HepG2 (cell line): ENCODE measurements around the gene CTPS2. TPM values are rescaled to one million over a fixed set of nuclear protein-coding genes. Genes with fewer than 3 reads are reported as not detected.

Source experiments
- ATAC-seq: fragments of 200-7000 bp; cut with Tn5 transposase; 3 replicates; pipeline ENCODE4 v1.9.1; 2020; ENCODE audit warnings: mild to moderate bottlenecking, moderate library complexity
- BruUV-seq: library from RNA; stranded (reverse); fragments of 400-500 nt; replicated peaks from 2 replicates; lab custom pipeline; 2021; lab: Mats Ljungman, UMichigan
- CTCF ChIA-PET: fragments of 300-600 bp; formaldehyde crosslinking; extraction: SDS; loops from one replicate; lab custom pipeline; 2021; ENCODE audit warnings: low total read pairs, inconsistent platforms, low intra/inter-chr PET ratio; lab: Yijun Ruan, JAX
- POLR2A ChIA-PET: fragments of 350-600 bp; sonication (Branson Sonifier 250); formaldehyde crosslinking; loops from one replicate; lab custom pipeline; 2020; ENCODE audit warnings: antibody characterized with exemption, inconsistent platforms; lab: Yijun Ruan, JAX
- DNase-seq: peaks from one replicate; pipeline ENCODE4 v3.0.0-alpha.2; 2015; ENCODE audit warnings: low spot score
- FAIRE-seq: peaks from 3 replicates; lab custom pipeline; 2011; peaks lifted over from hg19 to GRCh38; lab: Jason Lieb, UNC
- H2AFZ ChIP-seq: one replicate; pipeline ENCODE4 v1.6.1; 2011; ENCODE audit warnings: low read length, inconsistent platforms
- H3K27ac ChIP-seq: fragments of 300-600 bp; 3 replicates; pipeline ENCODE4 v1.8.0; 2011; ENCODE audit warnings: mixed run types, mild to moderate bottlenecking, mixed read lengths, low read length, inconsistent platforms; ENCODE audit not compliant: insufficient read depth; ENCODE audit errors: extremely low read length
- H3K27me3 ChIP-seq, 2 experiments: fragments of 200-600 bp in 1 of 2; 2 replicates in 1 of 2; 3 replicates in 1 of 2; pipeline versions ENCODE4 v1.6.0 to v1.8.0; 2011; ENCODE audit warnings: low read length in 2 of 2, mild to moderate bottlenecking in 2 of 2, moderate library complexity in 2 of 2, inconsistent platforms in 1 of 2; ENCODE audit not compliant: insufficient read depth in 2 of 2, control insufficient read depth in 1 of 2
- H3K36me3 ChIP-seq, 2 experiments: fragments of 200-600 bp in 1 of 2; replicated peaks in 1 of 2; 2 replicates in 1 of 2; 3 replicates in 1 of 2; pipeline versions ENCODE4 v1.5.1 to v1.8.0; 2011; ENCODE audit warnings: low read length in 2 of 2, inconsistent platforms in 1 of 2; ENCODE audit not compliant: insufficient read depth in 2 of 2, control insufficient read depth in 1 of 2
- H3K4me1 ChIP-seq: 2 replicates; pipeline ENCODE4 v1.5.1; 2012; ENCODE audit warnings: low read length, inconsistent platforms; ENCODE audit not compliant: insufficient read depth
- H3K4me2 ChIP-seq: 2 replicates; pipeline ENCODE4 v1.6.0; 2011; ENCODE audit warnings: low read depth, low read length, inconsistent platforms
- H3K4me3 ChIP-seq, 3 experiments: fragments of 200-600 bp in 1 of 3; sonication (generic), shearing (Covaris generic) in 1 of 3; replicated peaks in 1 of 3; 2 replicates each; pipeline ENCODE4 v1.5.1; 2011 to 2016; ENCODE audit warnings: low read length in 3 of 3, inconsistent platforms in 2 of 3, low read depth in 2 of 3, mild to moderate bottlenecking in 2 of 3, control low read depth in 1 of 3, mixed read lengths in 1 of 3; ENCODE audit not compliant: insufficient read depth in 1 of 3
- H3K79me2 ChIP-seq: one replicate; pipeline ENCODE4 v1.6.1; 2011; ENCODE audit warnings: low read length, inconsistent platforms; ENCODE audit not compliant: insufficient read depth
- H3K9ac ChIP-seq: 2 replicates; pipeline ENCODE4 v1.6.0; 2011; ENCODE audit warnings: mild to moderate bottlenecking, low read depth, low read length, inconsistent platforms; ENCODE audit not compliant: insufficient read depth
- H3K9me3 ChIP-seq: 2 replicates; pipeline ENCODE4 v1.5.1; 2012; ENCODE audit warnings: mild to moderate bottlenecking, low read length
- H4K20me1 ChIP-seq: 2 replicates; pipeline ENCODE4 v1.6.0; 2011; ENCODE audit warnings: inconsistent platforms, mild to moderate bottlenecking, low read length, moderate library complexity; ENCODE audit not compliant: insufficient read depth
- SCMH1 ChIP-seq: sonication (generic); formaldehyde crosslinking; IDR thresholded peaks from 2 replicates; pipeline ENCODE4 v1.9.0; 2021; ENCODE audit warnings: missing genetic modification reagents, mild to moderate bottlenecking, borderline replicate concordance
- ZNF431 ChIP-seq: sonication (generic); formaldehyde crosslinking; IDR thresholded peaks from 2 replicates; pipeline ENCODE4 v1.9.0; 2022; ENCODE audit warnings: missing genetic modification reagents, low read depth, mild to moderate bottlenecking, borderline replicate concordance
- WGBS: methylation state at CpG from one replicate; pipeline ENCODE4 v1.1.6; 2017; ENCODE audit warnings: low lambda C conversion rate; 5-methylcytosine and 5-hydroxymethylcytosine counted together
- in situ Hi-C: cut with HindIII; loops from 2 replicates; pipeline ENCODE4 v1.10.0; 2017; ENCODE audit warnings: low pct_unique_long_range_greater_than_20kb; ENCODE audit not compliant: extremely low pct_ligation_motif_present
- intact Hi-C: fragments of 100-400 bp; cut with micrococcal nuclease; formaldehyde crosslinking; loops from one replicate; pipeline ENCODE4 v1.10.0; 2022; ENCODE audit not compliant: unreplicated experiment
- polyA plus RNA-seq, 8 experiments: library from polyadenylated mRNA; depleted of rRNA in 3 of 8; stranded (reverse) in 7 of 8; unstranded in 1 of 8; fragments of >200 nt; fragmentation: Illumina TruSeq in 4 of 8; extraction: Trizol in 4 of 8; gene quantifications; 2 replicates each; pipeline versions ENCODE4 v1.2.1 to v1.2.3, GENCODE V29; 2011 to 2016; ENCODE audit warnings: low read depth in 4 of 8, missing spikeins in 1 of 8, mixed read lengths in 1 of 8; ENCODE audit not compliant: insufficient read depth in 1 of 8
- total RNA-seq, 5 experiments: library from RNA; depleted of rRNA; stranded (reverse); fragments of >200 nt; fragmentation: Illumina TruSeq; extraction: Trizol; gene quantifications; 2 replicates each; pipeline ENCODE4 v1.2.3, GENCODE V29; 2016; ENCODE audit warnings: low read depth in 1 of 5
- TF ChIP-seq, protein P1 (sequence below): sonication (generic); IDR thresholded peaks from 2 replicates; pipeline ENCODE4 v1.6.1; 2016; ENCODE audit warnings: low read depth, borderline replicate concordance
- TF ChIP-seq, protein P2 (sequence below): sonication (generic); formaldehyde crosslinking; IDR thresholded peaks from 2 replicates; pipeline ENCODE4 v1.4.0; 2020; ENCODE audit warnings: missing genetic modification reagents
- TF ChIP-seq, protein P3 (sequence below): sonication (generic); formaldehyde crosslinking; IDR thresholded peaks from 2 replicates; pipeline ENCODE4 v1.5.1; 2020; ENCODE audit warnings: missing genetic modification reagents, mild to moderate bottlenecking, borderline replicate concordance
- TF ChIP-seq, protein P4 (sequence below): sonication (generic); formaldehyde crosslinking; IDR thresholded peaks from 2 replicates; pipeline ENCODE4 v1.8.0; 2022; ENCODE audit warnings: missing genetic modification reagents, mild to moderate bottlenecking, borderline replicate concordance

CTPS2 gene
- total and polyA plus RNA-seq, 2 of the 13 experiments (the other 11 are each of a cell fraction or from before 2014, with no cell fraction given): 10.3 to 26.1 TPM

DNA sequence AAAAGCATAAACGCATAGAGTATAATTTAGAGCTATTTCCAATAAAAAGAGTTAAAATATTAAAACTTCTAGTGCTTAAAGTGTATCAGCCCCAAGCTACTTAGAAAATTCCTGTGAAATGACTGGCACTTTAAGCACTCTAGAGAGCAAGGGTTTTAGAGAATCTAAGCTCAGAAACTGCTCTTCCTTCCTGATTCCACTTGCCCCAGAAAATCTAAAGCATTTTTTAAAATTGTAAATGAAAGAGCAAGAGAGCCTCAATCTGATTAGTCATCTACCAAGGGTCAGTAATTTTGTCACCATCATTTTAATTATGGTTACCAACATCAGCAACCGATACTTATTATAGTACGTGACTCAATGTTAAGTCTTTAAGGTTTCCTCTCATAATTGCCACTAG, 25.0 kb downstream of the CTPS2 start:
- POLR2A ChIA-PET: interaction anchor here (1.1 kb wide), 1 partner anchor 32 kb away, joined by 3 read pairs; the partner anchor contains the start of gene SYAP1
- H3K36me3 ChIP-seq: peaks cover 8 to 16% of the 10 kb centered on the region in 2 experiments; a peak in 4 of 5 replicates
- in situ Hi-C loops: no loop called here

More for the DNA sequence above, 25.0 kb downstream of the CTPS2 start:
- DNase-seq: no peak
- BruUV-seq: no TSS peak
- no peaks in the 10 kb centered on the region for H4K20me1 ChIP-seq
- ATAC-seq: no peak
- H3K79me2 ChIP-seq: no peaks in the 10 kb centered on the region
- 100% methylated on average over 3 of the region's 3 CpGs for WGBS
- intact Hi-C loops: no loop called here
- no peak overlapping the region for H3K4me2 ChIP-seq
- H2AFZ ChIP-seq: no peak overlapping the region
- H3K9me3 ChIP-seq: no peaks in the 10 kb centered on the region
- TF ChIP-seq ZNF431 (CRISPR knock-in tag): no peak
- TF ChIP-seq, protein P1, sequence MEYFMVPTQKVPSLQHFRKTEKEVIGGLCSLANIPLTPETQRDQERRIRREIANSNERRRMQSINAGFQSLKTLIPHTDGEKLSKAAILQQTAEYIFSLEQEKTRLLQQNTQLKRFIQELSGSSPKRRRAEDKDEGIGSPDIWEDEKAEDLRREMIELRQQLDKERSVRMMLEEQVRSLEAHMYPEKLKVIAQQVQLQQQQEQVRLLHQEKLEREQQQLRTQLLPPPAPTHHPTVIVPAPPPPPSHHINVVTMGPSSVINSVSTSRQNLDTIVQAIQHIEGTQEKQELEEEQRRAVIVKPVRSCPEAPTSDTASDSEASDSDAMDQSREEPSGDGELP: no peak
- TF ChIP-seq SCMH1: no peak
- TF ChIP-seq, protein P2, sequence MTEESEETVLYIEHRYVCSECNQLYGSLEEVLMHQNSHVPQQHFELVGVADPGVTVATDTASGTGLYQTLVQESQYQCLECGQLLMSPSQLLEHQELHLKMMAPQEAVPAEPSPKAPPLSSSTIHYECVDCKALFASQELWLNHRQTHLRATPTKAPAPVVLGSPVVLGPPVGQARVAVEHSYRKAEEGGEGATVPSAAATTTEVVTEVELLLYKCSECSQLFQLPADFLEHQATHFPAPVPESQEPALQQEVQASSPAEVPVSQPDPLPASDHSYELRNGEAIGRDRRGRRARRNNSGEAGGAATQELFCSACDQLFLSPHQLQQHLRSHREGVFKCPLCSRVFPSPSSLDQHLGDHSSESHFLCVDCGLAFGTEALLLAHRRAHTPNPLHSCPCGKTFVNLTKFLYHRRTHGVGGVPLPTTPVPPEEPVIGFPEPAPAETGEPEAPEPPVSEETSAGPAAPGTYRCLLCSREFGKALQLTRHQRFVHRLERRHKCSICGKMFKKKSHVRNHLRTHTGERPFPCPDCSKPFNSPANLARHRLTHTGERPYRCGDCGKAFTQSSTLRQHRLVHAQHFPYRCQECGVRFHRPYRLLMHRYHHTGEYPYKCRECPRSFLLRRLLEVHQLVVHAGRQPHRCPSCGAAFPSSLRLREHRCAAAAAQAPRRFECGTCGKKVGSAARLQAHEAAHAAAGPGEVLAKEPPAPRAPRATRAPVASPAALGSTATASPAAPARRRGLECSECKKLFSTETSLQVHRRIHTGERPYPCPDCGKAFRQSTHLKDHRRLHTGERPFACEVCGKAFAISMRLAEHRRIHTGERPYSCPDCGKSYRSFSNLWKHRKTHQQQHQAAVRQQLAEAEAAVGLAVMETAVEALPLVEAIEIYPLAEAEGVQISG (CRISPR knock-in tag): no peak
- TF ChIP-seq, protein P3, sequence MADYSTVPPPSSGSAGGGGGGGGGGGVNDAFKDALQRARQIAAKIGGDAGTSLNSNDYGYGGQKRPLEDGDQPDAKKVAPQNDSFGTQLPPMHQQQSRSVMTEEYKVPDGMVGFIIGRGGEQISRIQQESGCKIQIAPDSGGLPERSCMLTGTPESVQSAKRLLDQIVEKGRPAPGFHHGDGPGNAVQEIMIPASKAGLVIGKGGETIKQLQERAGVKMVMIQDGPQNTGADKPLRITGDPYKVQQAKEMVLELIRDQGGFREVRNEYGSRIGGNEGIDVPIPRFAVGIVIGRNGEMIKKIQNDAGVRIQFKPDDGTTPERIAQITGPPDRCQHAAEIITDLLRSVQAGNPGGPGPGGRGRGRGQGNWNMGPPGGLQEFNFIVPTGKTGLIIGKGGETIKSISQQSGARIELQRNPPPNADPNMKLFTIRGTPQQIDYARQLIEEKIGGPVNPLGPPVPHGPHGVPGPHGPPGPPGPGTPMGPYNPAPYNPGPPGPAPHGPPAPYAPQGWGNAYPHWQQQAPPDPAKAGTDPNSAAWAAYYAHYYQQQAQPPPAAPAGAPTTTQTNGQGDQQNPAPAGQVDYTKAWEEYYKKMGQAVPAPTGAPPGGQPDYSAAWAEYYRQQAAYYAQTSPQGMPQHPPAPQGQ (CRISPR knock-in tag): no peak
- TF ChIP-seq, protein P4, sequence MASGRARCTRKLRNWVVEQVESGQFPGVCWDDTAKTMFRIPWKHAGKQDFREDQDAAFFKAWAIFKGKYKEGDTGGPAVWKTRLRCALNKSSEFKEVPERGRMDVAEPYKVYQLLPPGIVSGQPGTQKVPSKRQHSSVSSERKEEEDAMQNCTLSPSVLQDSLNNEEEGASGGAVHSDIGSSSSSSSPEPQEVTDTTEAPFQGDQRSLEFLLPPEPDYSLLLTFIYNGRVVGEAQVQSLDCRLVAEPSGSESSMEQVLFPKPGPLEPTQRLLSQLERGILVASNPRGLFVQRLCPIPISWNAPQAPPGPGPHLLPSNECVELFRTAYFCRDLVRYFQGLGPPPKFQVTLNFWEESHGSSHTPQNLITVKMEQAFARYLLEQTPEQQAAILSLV (CRISPR knock-in tag): no peak
- H3K27ac ChIP-seq: no peak overlapping the region
- CTCF ChIA-PET: no interaction called here
- H3K4me3 ChIP-seq: no peak overlapping the region
- H3K9ac ChIP-seq: no peak overlapping the region
- peaks cover 15% of the 10 kb centered on the region for H3K4me1 ChIP-seq
- H3K27me3 ChIP-seq: no peaks in the 10 kb centered on the region
- no peak for FAIRE-seq
